T-helper 2 cell treated with Interferon-gamma antibody and Interleukin-4, amounts not matched to agents 100 ng/mL and 5 ng/mL, for 36 hours (primary cell): ENCODE measurements around the gene THAP12. TPM values are rescaled to one million over a fixed set of nuclear protein-coding genes. Genes with fewer than 3 reads are reported as not detected.

ENCODE experiments used
- intact Hi-C: fragments of 100-400 bp; cut with micrococcal nuclease; formaldehyde crosslinking; loops from one replicate; pipeline ENCODE4 v1.15.1; 2023
- total RNA-seq: library from RNA; stranded (reverse); gene quantifications from 2 replicates; pipeline ENCODE4 v1.2.3, GENCODE V29; 2022

THAP12 gene
- total RNA-seq, 1 donor from 2014 or later, result 57.5 TPM

DNA sequence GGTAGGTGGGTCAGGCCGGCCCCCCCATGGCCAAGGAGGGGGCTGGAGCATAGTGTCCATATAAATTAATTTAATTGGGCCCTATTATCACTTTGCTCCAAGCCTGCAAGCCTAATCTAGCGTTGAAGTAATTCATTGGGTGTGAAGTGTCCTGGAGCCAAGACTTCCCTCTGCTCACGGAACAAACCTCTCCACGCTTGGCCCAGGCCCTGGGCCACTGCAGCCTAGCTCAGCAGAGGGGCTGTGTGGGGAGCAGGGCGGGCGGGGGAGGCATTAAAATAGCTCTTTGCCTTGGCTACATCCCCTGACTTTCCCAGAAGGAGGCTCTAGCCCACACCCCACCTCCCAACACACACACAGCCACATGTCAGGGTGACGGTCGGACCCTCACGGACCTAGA lies 73.5 kb downstream of the THAP12 start:
- intact Hi-C loops, result no loop called here

DNA sequence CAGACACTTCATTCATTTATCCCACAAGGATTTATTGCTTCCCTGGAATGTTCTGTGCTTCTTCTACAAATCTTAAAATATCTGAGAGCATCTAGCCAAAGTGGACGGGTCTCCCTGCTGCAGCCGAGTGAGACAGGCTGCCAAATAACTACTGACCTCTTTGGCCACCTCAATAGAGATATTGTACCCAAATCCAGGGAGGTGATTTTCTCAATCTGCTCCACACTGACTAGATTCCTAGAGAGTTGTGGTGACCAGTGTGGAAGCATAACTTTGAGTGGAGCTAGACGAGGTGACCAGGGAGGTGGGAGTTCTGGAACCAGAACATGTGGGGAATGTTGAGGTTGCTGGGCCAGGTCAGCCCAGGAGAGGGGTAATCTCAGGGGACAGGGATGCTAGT lies 77.5 kb downstream of the THAP12 start:
- intact Hi-C loops, result no loop called here

DNA sequence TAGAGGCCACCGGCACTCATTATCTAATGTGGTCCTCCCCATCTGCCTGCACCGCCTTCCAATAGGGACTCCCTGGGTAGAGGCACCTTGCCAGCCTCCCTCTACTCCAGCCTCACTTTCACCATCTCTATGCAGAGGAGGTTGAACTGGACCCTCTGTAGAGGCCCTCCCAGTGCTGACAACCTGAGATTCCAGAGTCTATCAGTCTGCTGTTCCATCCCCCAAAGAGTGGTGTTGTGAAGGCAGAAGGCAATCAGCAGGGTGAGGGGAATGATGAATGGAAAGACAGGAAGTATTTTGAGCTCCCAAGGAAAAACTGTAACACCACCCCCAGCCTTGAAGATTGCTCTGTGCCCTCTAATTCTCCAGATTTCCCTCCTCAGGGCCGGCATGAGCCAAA lies 77.9 kb downstream of the THAP12 start:
- intact Hi-C loops, result no loop called here

Other genes with a start within 250 kb of the THAP12 start
- not detected in 2 replicates for gene WNT11, start 174.6 kb downstream of the THAP12 start, total RNA-seq
- 4.3 and 5.7 TPM in 2 replicates for gene GVQW3, start 191 bp upstream of the THAP12 start, total RNA-seq
- gene EMSY, start 63.9 kb upstream of the THAP12 start, total RNA-seq, result 34.1 and 35.4 TPM in 2 replicates